Stimulated activated CD4-positive, alpha-beta T cell treated with anti-CD3 and anti-CD28 coated beads, Interleukin-4, amount 100 ng/mL, for 48 hours (primary cell): ENCODE data around the gene ARID5B.

Experiments
- DNase-seq, 2 donors: peaks; one replicate each; pipeline ENCODE4 v3.0.0-alpha.2; 2020; ENCODE audit warnings: low read depth in 2 of 2

The ARID5B gene

DNA sequence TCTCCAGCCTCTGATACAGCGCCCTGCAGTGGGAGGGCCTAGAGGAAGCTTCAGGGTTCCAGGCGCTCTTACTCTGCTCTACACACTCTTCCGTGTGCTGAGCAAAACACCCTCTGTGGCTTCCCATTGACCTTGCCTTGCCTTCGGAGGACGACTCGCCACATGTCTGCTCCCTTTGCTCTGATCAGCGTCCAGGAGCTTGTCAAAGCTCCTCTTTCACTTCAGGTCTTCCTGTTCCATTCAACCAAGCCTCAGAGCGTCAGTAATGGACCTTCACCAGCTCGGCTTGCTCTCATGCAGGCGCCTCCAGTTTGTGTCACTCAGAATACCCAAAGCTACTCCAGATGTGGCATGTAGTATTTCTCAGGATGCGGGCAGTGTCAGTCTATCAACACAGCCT, 173.9 kb downstream of the ARID5B start:
- no peak for DNase-seq

DNA sequence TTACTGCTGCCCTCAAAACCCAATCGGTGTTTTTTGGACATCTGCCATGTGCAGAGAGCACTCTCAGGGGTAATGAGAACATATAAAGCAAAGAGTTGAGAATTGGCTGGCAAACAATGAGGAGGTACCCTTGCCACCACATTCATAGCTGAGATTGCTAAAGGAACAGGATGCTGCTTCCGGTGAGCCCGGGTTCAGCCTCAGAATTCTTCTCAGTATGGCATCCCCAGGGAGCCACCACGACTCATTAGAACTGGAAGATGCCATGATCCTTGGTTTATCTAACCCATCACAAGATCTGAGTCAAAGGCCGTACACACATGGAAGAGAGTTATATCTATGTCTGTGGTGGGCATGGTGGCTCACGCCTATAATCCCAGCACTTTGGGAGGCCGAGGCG, 174.4 kb downstream of the ARID5B start:
- DNase-seq, result no peak

DNA sequence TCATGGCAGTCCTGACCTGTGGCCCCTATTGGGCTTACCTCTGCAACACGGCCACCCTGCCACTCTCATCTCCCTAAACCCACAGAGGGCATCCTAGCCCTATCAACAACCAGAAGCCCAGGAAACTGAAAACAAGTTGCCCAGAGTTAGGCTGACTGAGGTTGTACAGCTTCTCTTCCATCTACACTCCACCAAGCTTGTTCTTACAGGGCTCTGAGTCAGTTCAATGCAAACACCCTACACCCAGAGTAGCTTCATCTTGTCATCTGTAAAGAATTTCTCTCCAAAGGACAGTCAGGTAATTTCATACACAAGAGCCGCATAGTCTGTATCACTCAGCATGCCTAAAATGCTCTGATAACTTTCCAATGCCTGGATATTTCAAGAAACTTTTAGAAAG, 175.4 kb downstream of the ARID5B start:
- DNase-seq, result no peak

DNA sequence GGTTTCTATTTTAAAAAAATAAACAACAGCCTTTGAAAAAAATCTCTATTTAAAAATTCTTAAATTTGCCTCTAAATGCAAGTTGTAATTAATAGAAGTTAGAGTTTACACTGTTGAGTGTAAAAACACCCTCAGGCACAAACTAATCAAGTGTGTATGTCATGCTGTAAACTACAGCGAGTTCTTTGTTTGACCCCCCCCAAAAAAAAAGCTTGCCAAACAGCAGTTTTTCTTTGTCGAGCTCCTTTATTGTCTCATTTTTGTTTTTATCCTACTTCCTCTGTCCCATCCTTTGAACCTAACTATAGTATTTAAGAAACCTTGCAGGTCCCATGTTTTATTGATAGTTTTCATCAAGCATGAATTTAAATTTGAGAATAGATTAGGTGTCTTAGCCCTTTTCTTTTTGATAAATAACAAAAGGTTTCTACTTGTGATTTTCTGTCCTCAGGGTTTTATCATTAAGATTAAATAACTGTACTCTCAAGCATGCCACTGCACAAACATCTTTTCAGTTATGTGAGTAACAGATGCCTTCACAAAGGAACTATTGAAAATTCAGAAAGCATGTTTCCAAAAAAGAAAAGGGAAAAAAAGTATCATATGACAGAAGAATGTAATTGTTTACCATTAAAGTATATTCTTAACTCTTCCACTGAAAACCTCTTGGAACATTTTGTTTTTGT, 176.0 kb downstream of the ARID5B start:
- DNase-seq, result no peak

DNA sequence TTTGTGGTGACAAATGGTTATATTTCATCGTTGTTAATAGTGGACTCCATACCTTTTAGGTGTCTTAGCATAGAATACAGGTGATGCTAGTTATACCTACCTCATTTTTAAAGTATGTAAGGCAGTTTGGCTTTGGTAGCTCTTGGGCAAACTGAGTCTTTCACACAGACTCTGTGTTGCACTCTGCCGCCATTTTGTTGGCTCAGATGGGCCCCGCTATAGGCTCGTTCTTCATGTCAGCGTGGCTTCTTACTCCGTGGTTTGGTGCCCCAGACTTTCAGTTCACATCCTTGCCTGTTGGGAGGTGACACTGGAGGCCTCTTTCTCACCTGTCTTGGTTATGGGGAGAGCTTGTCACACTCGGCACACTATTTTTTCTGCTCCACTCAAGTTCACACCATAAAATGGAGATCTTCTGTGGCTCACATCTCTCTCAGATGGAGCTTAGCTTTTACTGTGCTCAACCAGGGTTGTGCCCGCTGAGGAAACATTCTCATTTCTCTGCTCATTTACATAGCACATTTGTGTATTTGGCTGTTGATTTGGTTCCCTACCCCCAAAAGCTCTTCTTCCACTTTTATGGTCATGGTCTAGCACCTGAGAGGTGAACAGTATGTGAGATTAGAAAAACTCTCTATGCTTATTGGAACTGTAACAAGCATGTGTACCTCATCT, 178.5 kb downstream of the ARID5B start:
- DNase-seq, result no peak

DNA sequence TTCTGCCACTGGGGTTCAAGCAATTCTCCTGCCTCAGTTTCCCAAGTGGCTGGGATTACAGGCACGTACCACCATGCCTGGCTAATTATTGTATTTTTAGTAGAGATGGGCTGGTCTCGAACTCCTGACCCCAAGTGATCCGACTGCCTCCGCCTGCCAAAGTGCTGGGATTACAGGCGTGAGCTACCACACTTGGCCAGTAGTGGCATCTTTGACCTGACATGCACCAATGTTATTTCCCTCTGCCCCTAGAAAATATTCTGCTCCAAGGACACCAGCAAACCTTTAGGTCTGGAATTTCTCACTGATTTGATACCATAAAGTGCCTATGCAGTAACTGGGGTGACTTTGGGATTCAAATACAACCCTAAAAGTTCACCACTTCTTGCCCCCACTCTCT, 179.4 kb downstream of the ARID5B start:
- DNase-seq, result no peak

DNA sequence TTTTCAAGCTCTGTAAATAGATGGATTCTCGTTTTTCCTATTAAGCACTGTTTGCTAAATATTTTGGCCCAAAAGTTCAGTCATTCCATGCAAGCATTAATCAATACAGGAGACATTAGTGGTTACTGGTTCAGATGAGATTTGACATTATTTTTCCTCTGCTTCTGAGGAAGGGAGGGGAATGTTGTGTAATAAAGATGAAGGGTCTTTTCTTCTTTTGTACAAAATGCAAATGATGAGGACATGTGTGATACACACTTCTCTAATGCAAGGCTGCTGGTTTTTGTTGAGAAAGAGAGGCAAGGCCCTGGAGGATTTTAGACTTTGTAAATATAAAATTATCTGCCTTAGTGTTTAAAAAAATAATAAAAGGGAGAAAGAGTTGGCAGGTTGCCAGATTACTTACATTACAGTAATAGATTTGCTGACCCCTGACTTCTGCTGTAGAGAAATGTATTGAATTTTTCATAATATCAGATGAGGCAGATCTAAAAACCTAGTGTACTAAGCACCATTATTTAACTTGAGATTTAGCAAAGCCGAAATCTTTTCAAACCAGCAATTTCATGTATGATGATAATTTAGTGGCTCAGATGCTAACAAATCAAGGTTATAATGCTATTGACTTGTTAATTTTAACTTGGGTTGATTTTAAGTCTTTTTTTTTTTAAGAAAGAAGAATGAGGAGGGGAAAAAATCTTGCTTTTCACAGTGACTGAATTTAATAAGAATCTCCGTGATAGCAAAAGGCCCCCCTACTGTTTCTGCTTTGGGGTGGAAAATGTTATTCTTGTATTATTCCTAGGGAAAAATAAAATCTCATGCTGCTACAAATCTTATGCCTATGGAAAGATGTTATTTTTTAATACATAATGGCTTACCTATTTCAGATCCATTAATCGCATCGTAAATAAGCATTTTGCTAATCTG, 180.1 kb downstream of the ARID5B start:
- DNase-seq, result no peak

DNA sequence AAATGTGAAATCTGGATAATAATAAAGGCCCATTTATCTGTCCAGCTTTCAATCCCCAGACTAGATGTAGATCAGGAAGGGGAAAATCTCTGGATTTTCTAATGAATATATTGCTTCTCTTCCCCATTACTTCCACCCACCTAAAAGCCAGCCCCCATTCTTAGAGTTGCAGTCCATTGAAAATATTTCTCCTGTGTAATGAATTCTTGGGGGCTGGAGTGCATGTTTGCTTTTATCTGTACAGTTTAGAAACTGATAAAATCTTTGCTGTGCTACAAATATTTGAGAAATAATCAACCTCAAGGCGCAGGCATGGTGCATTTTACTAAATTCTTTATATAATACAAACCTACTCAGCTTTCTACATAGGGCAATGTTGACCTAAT, 180.8 kb downstream of the ARID5B start:
- no peak for DNase-seq

DNA sequence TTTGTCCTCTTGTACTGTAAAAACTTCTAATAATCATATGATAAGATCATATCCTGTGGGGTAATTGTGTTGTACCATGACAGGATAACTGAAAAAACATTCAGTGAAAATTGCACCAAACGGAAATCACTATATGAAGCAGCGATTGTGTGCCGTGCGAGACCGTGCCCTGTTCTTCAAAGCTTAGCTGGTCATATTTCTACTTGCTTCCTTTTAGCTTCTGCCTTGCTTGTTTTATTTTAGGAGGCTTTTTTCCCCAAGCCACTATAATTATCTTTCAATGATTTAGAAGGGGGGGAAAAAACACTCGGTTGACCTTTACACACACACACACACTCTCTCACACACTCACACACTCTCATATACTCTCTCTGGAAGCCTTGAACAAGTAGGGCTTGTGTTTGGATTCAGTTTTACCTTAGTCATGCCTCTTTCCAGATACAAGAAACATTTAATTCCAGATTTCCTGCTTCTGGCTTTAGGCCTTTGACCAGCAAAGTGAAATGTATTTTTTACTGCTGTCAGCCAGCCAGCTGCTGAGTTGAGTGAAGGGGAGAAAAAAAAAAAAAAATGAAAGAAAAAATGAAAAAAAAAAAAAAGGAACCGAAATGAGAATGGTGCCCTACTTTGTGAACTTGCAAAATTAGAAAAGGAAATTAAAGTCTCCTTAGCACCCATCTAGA, 181.4 kb downstream of the ARID5B start:
- no peak for DNase-seq

DNA sequence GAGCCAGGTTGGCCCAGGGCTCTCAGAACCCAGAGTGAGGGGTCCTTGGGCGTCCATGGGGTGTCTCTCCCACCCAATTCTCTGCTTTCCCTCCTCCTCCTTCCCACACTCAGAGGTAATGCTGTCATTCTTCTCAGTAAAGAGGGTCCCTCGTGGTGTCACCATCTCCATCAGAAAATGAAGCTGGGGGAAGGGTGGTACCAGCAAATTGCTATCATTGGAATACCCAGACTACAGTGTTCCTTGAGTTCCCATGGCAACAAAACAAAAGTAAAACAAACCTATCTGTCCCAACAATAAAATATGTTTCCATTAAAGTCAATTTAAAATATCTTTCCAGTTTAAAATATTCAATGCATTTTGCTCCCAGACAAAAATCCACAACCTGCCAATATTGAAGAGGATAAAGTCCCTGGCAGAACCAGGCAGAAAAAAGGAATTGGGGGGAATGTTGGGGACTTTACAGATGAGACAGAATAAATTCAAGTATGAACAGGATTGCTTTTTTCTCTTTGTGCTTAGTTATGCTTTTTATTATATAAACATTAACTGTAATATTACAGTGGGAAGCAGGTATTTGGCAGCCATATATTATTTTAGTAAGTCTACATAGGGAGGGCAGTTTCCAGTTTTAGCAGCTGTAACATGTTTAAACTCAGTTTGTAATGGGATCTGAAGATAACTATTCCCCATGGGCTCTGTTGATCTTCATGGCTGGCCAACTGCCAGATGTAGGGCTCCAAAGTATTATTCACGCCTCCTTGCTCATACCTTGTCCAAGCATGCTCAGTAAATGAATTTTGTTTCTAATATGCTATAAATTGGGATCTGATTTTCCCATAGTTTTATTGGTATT, 182.1 kb downstream of the ARID5B start:
- DNase-seq, result no peak

DNA sequence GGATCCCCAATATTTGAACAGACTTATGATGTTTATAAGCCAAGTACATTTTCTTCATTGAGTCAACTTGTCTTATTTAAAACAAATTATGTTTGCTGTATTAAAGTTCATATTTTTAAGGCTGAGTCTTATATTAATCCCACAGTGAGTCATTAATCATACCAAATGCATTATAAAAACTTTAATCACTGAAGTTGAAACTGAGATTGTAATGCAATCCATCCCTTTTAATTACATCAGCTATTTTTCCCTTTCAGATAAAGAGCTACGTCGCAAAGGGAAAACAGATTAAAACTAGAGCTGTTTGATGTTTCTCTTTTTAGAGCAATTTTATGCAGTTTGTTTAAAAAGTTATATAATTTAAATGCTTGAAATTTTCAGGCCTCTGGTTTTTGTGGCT, 183.0 kb downstream of the ARID5B start:
- no peak for DNase-seq

DNA sequence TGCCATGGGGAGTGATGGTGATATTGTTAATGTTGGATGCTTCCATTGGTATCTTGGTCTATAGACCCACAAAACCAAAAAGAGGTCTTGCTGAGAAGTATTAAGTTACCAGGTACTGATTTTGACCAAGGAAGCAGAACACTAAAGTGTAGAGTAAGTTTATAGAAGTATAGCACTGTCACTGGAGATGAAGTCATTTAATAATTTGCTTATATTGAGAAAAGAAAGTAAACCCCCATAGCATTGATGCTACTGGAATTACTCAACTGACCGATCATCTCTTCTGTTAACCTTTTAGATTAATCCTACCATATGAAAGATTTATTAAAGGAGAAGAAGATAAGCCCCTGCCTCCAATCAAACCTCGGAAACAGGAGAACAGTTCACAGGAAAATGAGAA, 183.9 kb downstream of the ARID5B start:
- DNase-seq, result no peak

DNA sequence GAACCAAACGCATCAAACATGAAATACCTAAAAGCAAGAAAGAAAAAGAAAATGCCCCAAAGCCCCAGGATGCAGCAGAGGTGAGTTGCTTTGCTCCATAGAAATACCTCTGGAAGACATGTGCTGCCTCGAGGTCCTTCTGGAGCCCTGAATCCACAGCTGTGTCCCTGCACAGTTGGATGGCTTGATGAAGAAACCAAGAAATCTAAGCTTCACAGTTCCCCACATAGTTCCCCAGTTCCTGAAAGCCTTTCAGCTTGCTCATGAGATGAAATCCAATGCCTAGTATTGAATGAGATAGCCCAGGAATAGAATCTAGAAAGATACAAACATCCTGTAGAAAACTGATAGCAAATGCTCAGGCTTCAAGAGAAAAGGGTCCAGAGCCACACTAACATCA, 184.3 kb downstream of the ARID5B start:
- no peak for DNase-seq

DNA sequence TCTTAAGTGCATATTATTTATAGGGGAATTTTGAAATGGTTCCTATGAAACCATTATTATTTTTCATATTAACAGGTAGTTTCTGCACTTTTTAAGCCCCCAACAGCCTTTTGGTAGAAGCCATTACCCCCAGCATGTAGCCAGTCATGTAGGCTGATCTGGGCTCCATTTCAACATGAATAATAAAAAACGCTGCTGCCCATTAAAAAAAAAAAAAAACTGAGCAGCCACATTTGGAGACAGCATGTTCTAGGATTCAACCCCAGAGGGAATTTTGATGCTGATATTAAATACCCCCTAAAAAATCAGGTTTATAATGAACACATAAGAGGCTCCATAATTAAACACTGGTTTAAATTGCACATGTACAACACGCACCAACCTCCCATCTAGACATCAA, 185.8 kb downstream of the ARID5B start:
- DNase-seq, result no peak

DNA sequence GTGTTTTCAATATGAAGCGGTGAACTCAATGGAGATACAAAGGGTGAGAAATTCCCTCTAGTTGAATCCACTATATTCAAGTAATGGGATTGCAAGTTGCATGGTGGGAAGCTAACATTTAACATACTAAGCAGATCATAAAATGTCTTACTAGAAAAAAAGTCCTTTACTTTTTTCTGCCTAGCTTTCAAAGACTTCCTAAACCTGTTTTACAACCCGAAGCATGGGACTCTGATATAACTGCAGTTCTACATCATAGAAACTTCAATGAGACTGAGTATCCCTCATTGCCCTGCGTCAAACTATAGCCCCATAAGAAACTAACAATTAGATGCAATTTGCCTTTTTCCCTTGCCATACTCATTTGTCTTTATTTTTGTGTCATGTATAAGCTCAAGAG, 187.3 kb downstream of the ARID5B start:
- DNase-seq, result no peak

DNA sequence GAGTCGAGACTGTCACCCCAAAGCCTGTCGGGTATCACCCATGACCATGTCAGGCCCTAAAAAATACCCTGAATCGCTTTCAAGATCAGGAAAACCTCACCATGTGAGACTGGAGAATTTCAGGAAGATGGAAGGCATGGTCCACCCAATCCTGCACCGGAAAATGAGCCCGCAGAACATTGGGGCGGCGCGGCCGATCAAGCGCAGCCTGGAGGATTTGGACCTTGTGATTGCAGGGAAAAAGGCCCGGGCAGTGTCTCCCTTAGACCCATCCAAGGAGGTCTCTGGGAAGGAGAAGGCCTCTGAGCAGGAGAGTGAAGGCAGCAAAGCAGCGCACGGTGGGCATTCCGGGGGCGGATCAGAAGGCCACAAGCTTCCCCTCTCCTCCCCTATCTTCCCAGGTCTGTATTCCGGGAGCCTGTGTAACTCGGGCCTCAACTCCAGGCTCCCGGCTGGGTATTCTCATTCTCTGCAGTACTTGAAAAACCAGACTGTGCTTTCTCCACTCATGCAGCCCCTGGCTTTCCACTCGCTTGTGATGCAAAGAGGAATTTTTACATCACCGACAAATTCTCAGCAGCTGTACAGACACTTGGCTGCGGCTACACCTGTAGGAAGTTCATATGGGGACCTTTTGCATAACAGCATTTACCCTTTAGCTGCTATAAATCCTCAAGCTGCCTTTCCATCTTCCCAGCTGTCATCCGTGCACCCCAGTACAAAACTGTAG, 191.0 kb downstream of the ARID5B start:
- no peak for DNase-seq

DNA sequence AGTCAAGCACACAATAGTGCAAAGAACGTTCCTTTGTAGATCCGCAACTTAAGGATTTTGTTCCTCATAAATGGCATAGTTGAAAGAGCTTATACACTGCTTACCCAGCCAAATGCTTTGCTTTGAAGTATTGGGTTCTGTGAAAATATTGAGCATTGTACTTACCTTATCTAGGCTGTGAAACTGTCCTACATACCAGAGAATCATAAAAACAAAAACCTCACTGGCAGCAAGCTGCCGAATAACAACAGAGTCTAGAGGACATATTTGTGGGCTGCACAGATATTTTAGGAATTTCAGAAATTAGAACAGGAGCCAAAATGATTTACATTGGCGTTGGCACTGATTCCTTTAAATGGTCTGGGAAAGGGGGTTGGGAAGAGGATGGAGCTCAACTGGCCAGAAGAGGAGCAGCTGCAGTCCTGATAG, 192.4 kb downstream of the ARID5B start:
- no peak for DNase-seq

DNA sequence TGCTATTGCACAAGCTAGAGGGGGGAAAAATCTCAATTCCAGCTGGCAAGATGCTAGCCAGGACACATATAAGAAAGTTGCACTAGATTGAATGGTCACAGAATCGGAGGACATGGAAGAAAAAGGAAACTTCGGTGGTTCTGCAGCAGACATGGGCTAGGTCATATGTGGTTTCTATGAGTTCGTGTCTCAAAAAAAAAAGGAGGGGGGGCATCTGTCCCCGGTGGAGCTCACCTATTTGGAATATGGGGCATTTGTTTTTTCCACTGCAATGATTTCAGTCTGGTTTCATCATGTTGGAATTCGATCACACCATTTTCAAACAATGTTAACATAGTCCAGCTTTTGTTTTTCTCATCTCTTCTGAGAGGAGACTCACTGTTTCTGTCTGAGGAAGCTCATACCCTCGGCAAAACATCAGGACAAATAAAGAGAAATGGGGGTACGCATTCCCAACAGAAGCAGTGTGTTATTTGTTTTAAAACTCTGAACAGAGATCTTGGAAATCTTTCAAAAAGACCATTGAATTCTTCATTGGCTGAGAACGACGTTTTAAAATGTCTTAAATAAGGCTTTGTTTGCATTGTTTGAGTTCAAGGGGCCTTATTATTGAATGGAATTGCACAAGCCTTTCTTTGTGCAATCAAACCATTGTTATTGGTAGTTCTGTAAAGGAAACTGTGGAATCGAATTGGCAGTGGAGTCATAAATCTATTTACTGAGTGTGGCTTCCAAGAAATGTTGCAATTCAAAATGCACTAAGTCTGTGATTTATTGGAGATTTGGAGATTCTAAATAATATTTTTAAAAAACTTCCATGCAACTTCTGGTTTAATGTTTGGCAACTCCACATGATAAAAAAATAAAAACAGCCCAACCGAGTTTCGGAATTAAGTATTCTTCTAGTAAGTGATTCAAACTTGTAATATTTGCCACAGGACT, 194.0 kb downstream of the ARID5B start:
- no peak for DNase-seq

DNA sequence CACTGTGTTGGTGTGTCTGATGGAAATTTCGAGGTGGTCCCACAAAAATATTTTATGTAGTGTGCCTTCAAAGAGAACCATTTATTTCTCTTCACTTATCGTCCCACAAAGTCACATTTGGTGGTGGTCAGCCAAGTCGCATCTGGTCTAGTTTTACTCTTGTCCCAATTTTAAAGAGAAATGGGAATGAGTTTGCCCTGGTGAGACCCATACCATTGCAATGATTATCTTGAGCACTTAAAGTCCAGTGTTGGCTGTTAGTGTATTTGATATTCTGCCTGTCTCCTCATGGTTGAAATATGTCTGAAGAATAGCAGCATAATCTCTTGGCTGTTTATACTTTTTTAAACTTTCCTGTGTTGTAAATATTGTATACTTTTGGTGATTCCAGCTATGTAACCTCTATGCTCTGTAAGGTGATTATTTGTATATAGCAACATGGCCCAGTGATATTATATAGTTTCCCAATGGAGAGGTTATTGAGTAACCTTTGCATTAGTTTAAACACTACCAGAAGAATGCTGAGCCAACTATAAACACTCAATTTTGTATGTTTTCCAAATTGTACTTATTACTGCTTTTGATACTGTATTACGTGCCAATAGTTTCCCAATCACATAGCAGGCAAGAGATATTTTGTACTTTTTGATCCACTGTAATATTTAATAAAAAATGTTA, 194.9 kb downstream of the ARID5B start:
- DNase-seq, result no peak
